H1 (cell line): ENCODE data around the gene RAPGEF5. TPM values are rescaled to one million over a fixed set of nuclear protein-coding genes. Genes with fewer than 3 reads are reported as not detected.

ENCODE experiments used
- CTCF ChIA-PET: fragments of 300-600 bp; sonication (Branson Sonifier 250); formaldehyde crosslinking; loops from one replicate; lab custom pipeline; 2021; ENCODE audit not compliant: partially characterized antibody; lab: Charles Lee
- POLR2A ChIA-PET: fragments of 300-600 bp; sonication (Branson Sonifier 250); formaldehyde crosslinking; loops from one replicate; lab custom pipeline; 2021; ENCODE audit warnings: inconsistent platforms; ENCODE audit not compliant: partially characterized antibody; lab: Charles Lee
- DNase-seq, 2 experiments: peaks; one replicate each; pipeline versions ENCODE4 v3.0.0 to v3.0.0-alpha.2; 2010 to 2022; ENCODE audit warnings: low spot score in 2 of 2, low read depth in 1 of 2, mixed read lengths in 1 of 2
- FAIRE-seq: peaks from 2 replicates; lab custom pipeline; 2011; peaks lifted over from hg19 to GRCh38; lab: Jason Lieb, UNC
- H2AFZ ChIP-seq: 2 replicates; pipeline ENCODE4 v1.8.1; 2012; ENCODE audit warnings: low read length, inconsistent platforms
- H2AK5ac ChIP-seq: 2 replicates; pipeline ENCODE4 v1.6.1; 2013; ENCODE audit warnings: low read depth, low read length
- H2BK120ac ChIP-seq: replicated peaks from 2 replicates; pipeline ENCODE3; 2013; ENCODE audit warnings: low read depth, low read length, inconsistent platforms
- H2BK12ac ChIP-seq: 2 replicates; pipeline ENCODE4 v1.6.1; 2013; ENCODE audit warnings: low read depth, low read length
- H2BK15ac ChIP-seq: 2 replicates; pipeline ENCODE4 v1.6.1; 2013; ENCODE audit warnings: low read length
- H2BK20ac ChIP-seq: 2 replicates; pipeline ENCODE4 v1.6.1; 2013; ENCODE audit warnings: low read length
- H2BK5ac ChIP-seq: 2 replicates; pipeline ENCODE4 v1.6.1; 2013; ENCODE audit warnings: low read depth, low read length
- H3K14ac ChIP-seq: 2 replicates; pipeline ENCODE4 v1.6.1; 2013; ENCODE audit warnings: inconsistent platforms; ENCODE audit not compliant: insufficient read length
- H3K18ac ChIP-seq: 2 replicates; pipeline ENCODE4 v1.6.1; 2013; ENCODE audit warnings: low read length; ENCODE audit errors: extremely low read depth
- H3K23ac ChIP-seq: 2 replicates; pipeline ENCODE4 v1.6.1; 2013; ENCODE audit warnings: inconsistent platforms; ENCODE audit not compliant: insufficient read length
- H3K23me2 ChIP-seq: 2 replicates; pipeline ENCODE4 v1.6.1; 2013; ENCODE audit warnings: low read depth, low read length
- H3K27ac ChIP-seq: 2 replicates; pipeline ENCODE4 v1.6.1; 2011; ENCODE audit warnings: low read depth, low read length, inconsistent platforms
- H3K27me3 ChIP-seq, 4 experiments: replicated peaks in 1 of 4; 1 replicate in 1 of 4; 2 replicates in 3 of 4; pipeline versions ENCODE4 v1.6.1 to v1.8.1; 2011 to 2013; ENCODE audit warnings: low read length in 3 of 4, mild to moderate bottlenecking in 3 of 4, inconsistent platforms in 2 of 4, mixed read lengths in 2 of 4, moderate library complexity in 1 of 4; ENCODE audit not compliant: control insufficient read depth in 3 of 4, insufficient read depth in 3 of 4; ENCODE audit errors: extremely low read depth in 1 of 4
- H3K36me3 ChIP-seq, 4 experiments: 2 replicates each; pipeline versions ENCODE4 v1.6.1 to v1.8.1; 2011 to 2013; ENCODE audit warnings: mild to moderate bottlenecking in 4 of 4, low read length in 3 of 4, moderate library complexity in 2 of 4, control low read depth in 1 of 4, inconsistent platforms in 1 of 4; ENCODE audit not compliant: insufficient read depth in 4 of 4, control insufficient read depth in 2 of 4
- H3K4ac ChIP-seq: replicated peaks from 2 replicates; pipeline ENCODE3; 2013; ENCODE audit warnings: low read length, low read depth, mixed read lengths, inconsistent platforms; ENCODE audit not compliant: insufficient read length
- H3K4me1 ChIP-seq, 4 experiments: replicated peaks in 1 of 4; 1 replicate in 1 of 4; 2 replicates in 3 of 4; pipeline versions ENCODE4 v1.6.1 to v1.8.1; 2011 to 2013; ENCODE audit warnings: low read length in 3 of 4, inconsistent platforms in 2 of 4, mixed read lengths in 1 of 4; ENCODE audit not compliant: insufficient read depth in 4 of 4, control insufficient read depth in 3 of 4
- H3K4me2 ChIP-seq, 2 experiments: 2 replicates each; pipeline versions ENCODE4 v1.6.1 to v1.8.1; 2011 to 2013; ENCODE audit warnings: low read depth in 2 of 2, low read length in 2 of 2, control low read depth in 1 of 2, inconsistent platforms in 1 of 2, mild to moderate bottlenecking in 1 of 2; ENCODE audit not compliant: insufficient read depth in 1 of 2
- H3K4me3 ChIP-seq, 4 experiments: fragments of 200-600, 300-600 bp in 1 of 4; sonication (generic), shearing (Covaris generic), sonication (Bioruptor Twin) in 1 of 4; 2 replicates each; pipeline versions ENCODE4 v1.5.1 to v1.8.1; 2011 to 2016; ENCODE audit warnings: low read length in 4 of 4, low read depth in 3 of 4, control low read depth in 2 of 4, inconsistent platforms in 2 of 4, mild to moderate bottlenecking in 2 of 4, mixed read lengths in 1 of 4, moderate library complexity in 1 of 4; ENCODE audit not compliant: insufficient read depth in 2 of 4; ENCODE audit errors: extremely low read depth in 1 of 4
- H3K56ac ChIP-seq: replicated peaks from 2 replicates; pipeline ENCODE3; 2013; ENCODE audit warnings: low read depth, mild to moderate bottlenecking, mixed read lengths, low read length, inconsistent platforms; ENCODE audit not compliant: insufficient read length
- H3K79me1 ChIP-seq: 2 replicates; pipeline ENCODE4 v1.6.1; 2013; ENCODE audit warnings: low read depth, low read length, control low read depth
- H3K79me2 ChIP-seq, 2 experiments: 2 replicates each; pipeline versions ENCODE4 v1.6.1 to v1.8.1; 2012 to 2013; ENCODE audit warnings: low read length in 2 of 2, mild to moderate bottlenecking in 2 of 2, inconsistent platforms in 1 of 2; ENCODE audit not compliant: insufficient read depth in 2 of 2, control insufficient read depth in 1 of 2
- H3K9ac ChIP-seq, 4 experiments: replicated peaks in 1 of 4; 1 replicate in 1 of 4; 2 replicates in 3 of 4; pipeline versions ENCODE4 v1.6.1 to v1.8.1; 2011 to 2013; ENCODE audit warnings: low read depth in 3 of 4, low read length in 3 of 4, control low read depth in 2 of 4, mild to moderate bottlenecking in 2 of 4, moderate library complexity in 2 of 4, inconsistent platforms in 1 of 4; ENCODE audit errors: extremely low read depth in 1 of 4
- H3K9me3 ChIP-seq, 2 experiments: 2 replicates each; pipeline versions ENCODE4 v1.6.1 to v1.8.1; 2012 to 2013; ENCODE audit warnings: mild to moderate bottlenecking in 2 of 2, moderate library complexity in 2 of 2, control low read depth in 1 of 2, inconsistent platforms in 1 of 2, low read depth in 1 of 2, low read length in 1 of 2, mixed read lengths in 1 of 2; ENCODE audit not compliant: insufficient read depth in 2 of 2
- H4K20me1 ChIP-seq, 2 experiments: replicated peaks in 1 of 2; 2 replicates each; pipeline versions ENCODE3 to v1.8.1; 2011 to 2013; ENCODE audit warnings: inconsistent platforms in 2 of 2, low read length in 2 of 2, mild to moderate bottlenecking in 1 of 2; ENCODE audit not compliant: insufficient read depth in 2 of 2, control insufficient read depth in 1 of 2
- H4K5ac ChIP-seq: 2 replicates; pipeline ENCODE4 v1.6.1; 2013; ENCODE audit warnings: low read length, low read depth, mixed read lengths, inconsistent platforms; ENCODE audit not compliant: insufficient read length
- H4K8ac ChIP-seq: 2 replicates; pipeline ENCODE4 v1.8.0; 2013; ENCODE audit warnings: mild to moderate bottlenecking, moderate library complexity, low read length, inconsistent platforms; ENCODE audit not compliant: insufficient read depth; ENCODE audit errors: extremely low read depth
- H4K91ac ChIP-seq: replicated peaks from 2 replicates; pipeline ENCODE3; 2013; ENCODE audit warnings: low read length, mixed read lengths, inconsistent platforms; ENCODE audit not compliant: insufficient read length
- BCL11A ChIP-seq, 2 experiments: IDR thresholded peaks; one replicate each; pipeline ENCODE4 v1.6.1; 2011; ENCODE audit warnings: low read depth in 2 of 2, low read length in 2 of 2, mild to moderate bottlenecking in 2 of 2
- FOSL1 ChIP-seq: IDR thresholded peaks from 2 replicates; pipeline ENCODE4 v1.6.1; 2011; ENCODE audit warnings: mild to moderate bottlenecking, low read depth, low read length, moderate library complexity; ENCODE audit not compliant: insufficient read depth
- GTF2F1 ChIP-seq: IDR thresholded peaks from 2 replicates; pipeline ENCODE4 v1.6.1; 2012; ENCODE audit warnings: low read depth, low read length, improper control_type of control experiment, borderline replicate concordance
- NRF1 ChIP-seq: IDR thresholded peaks from 2 replicates; pipeline ENCODE4 v1.6.1; 2011; ENCODE audit warnings: mild to moderate bottlenecking, low read depth, low read length, improper control_type of control experiment
- SIN3A ChIP-seq, 2 experiments: IDR thresholded peaks in 1 of 2; conservative IDR thresholded peaks in 1 of 2; 2 replicates each; pipeline ENCODE4 v1.6.1; 2011 to 2012; ENCODE audit warnings: low read length in 2 of 2, improper control_type of control experiment in 1 of 2, low read depth in 1 of 2, mild to moderate bottlenecking in 1 of 2
- WGBS, 2 experiments: shearing (Covaris generic) in 1 of 2; methylation state at CpG; one replicate each; pipeline versions ENCODE4 v1.1.6 to v1.1.7; 2013 to 2015; ENCODE audit warnings: low lambda C conversion rate in 2 of 2, mixed read lengths in 2 of 2, inconsistent platforms in 1 of 2, low coverage in 1 of 2, missing lambda C conversion rate in 1 of 2; ENCODE audit not compliant: insufficient replicate concordance in 2 of 2, insufficient coverage in 1 of 2, insufficient read length in 1 of 2; ENCODE audit errors: extremely low coverage in 1 of 2, missing lambda C conversion rate in 1 of 2; 5-methylcytosine and 5-hydroxymethylcytosine counted together
- polyA plus RNA-seq, 7 experiments: library from polyadenylated mRNA; depleted of rRNA in 3 of 7; stranded (reverse) in 5 of 7; unstranded in 2 of 7; fragments of >200 nt in 5 of 7; fragments of 200-250 nt in 2 of 7; gene quantifications; 1 replicate in 5 of 7; 2 replicates in 1 of 7; 4 replicates in 1 of 7; pipeline versions ENCODE4 v1.2.1 to v1.2.3, GENCODE V29; 2011 to 2013; ENCODE audit warnings: missing spikeins in 2 of 7, mixed read lengths in 2 of 7
- total RNA-seq: library from RNA; stranded (reverse); fragmentation: NEBNext Ultra II Directional; extraction: Animal tissue kit (Norgen Biotek cat#: 25700); gene quantifications from 2 replicates; pipeline ENCODE4 v1.2.1, GENCODE V29; 2021

Gene RAPGEF5
- total and polyA plus RNA-seq, 2 of the 8 experiments (the other 6 are each of a cell fraction or from before 2014, with no cell fraction given) = 4.4 to 22.9 TPM

- no peaks in the 10 kb centered on the region for H3K27me3 ChIP-seq
- H4K8ac ChIP-seq = no peak overlapping the region
- no peak overlapping the region for H3K23ac ChIP-seq
- no peak overlapping the region for H2BK120ac ChIP-seq
- H3K9ac ChIP-seq = no peak overlapping the region
- H3K4me3 ChIP-seq = no peak overlapping the region
- no peak overlapping the region for H3K4me2 ChIP-seq
- H2AK5ac ChIP-seq = no peak overlapping the region
- H2BK5ac ChIP-seq = no peak overlapping the region
- H3K4ac ChIP-seq = no peak overlapping the region
- TF ChIP-seq SIN3A (conservative IDR thresholded peaks at IDR 0.05 in 1 of 2, IDR thresholded peaks at IDR 0.05 in 1 of 2; ENCODE audit: low read depth in 1 of 2, low read length in 2 of 2) = no peak
- no peak for TF ChIP-seq FOSL1
- TF ChIP-seq BCL11A (IDR thresholded peaks at IDR 0.05; ENCODE audit: low read depth in 2 of 2, low read length in 2 of 2) = no peak
- no peak for TF ChIP-seq GTF2F1
- TF ChIP-seq NRF1 = no peak
- peaks cover 8% of the 10 kb centered on the region; the same call in 1 of the 2 replicates for H3K23me2 ChIP-seq
- H4K20me1 ChIP-seq = no peaks in the 10 kb centered on the region
- H4K5ac ChIP-seq = no peak overlapping the region
- no peak overlapping the region for H3K14ac ChIP-seq
- H3K9me3 ChIP-seq = no peaks in the 10 kb centered on the region
- no peak overlapping the region for H2BK20ac ChIP-seq
- no peak overlapping the region for H3K56ac ChIP-seq
- FAIRE-seq = no peak
- H3K4me1 ChIP-seq = peaks cover 1 to 25% (median 18%) of the 10 kb centered on the region in 4 experiments; a peak in 5 of 7 replicates
- no peak overlapping the region for H3K27ac ChIP-seq
- no peak overlapping the region for H3K18ac ChIP-seq
- no peak overlapping the region for H2BK12ac ChIP-seq
- POLR2A ChIA-PET = interaction anchor here (0.6 to 1.3 kb wide), 2 partner anchors 10 to 52 kb away, joined by 3 read pairs; no protein-coding TSS in a partner anchor
- H4K91ac ChIP-seq = no peak overlapping the region
- no peaks in the 10 kb centered on the region for H3K79me2 ChIP-seq
- DNase-seq = no peak
- H3K36me3 ChIP-seq = peaks cover 0 to 3% (median 0%) of the 10 kb centered on the region in 4 experiments; a peak in 1 of 8 replicates
- CTCF ChIA-PET = interaction anchor here (0.7 to 3.0 kb wide), 7 partner anchors 10 to 80 kb away, joined by 3 to 16 read pairs (median 3); no protein-coding TSS in a partner anchor
- 92% methylated on average over 5 of the region's 6 CpGs; no CpG with 5 or more reads in 1 of the 2 experiments for WGBS, 2 experiments
- H2AFZ ChIP-seq = no peak overlapping the region
- no peaks in the 10 kb centered on the region for H3K79me1 ChIP-seq
- H2BK15ac ChIP-seq = no peak overlapping the region
These were observed 167.2 kb downstream of the RAPGEF5 start for GRCh38 chr7:22189741-22190140.
